Hepatocyte (in vitro differentiated cells): Measurements from ENCODE around the gene BTD. TPM values are rescaled to one million over a fixed set of nuclear protein-coding genes. Genes with fewer than 3 reads are reported as not detected.

Source experiments
- DNase-seq: peaks from one replicate; pipeline ENCODE4 v3.0.0-alpha.2; 2016; ENCODE audit warnings: low spot score
- H2AFZ ChIP-seq: fragments of 200-600 bp; sonication (generic); 2 replicates; pipeline ENCODE4 v1.6.0; 2016; ENCODE audit warnings: antibody characterized with exemption, mild to moderate bottlenecking
- H3K27ac ChIP-seq: fragments of 200-600 bp; sonication (generic); 2 replicates; pipeline ENCODE4 v1.5.1; 2016; ENCODE audit warnings: mild to moderate bottlenecking
- H3K27me3 ChIP-seq: fragments of 200-600 bp; sonication (generic); 2 replicates; pipeline ENCODE4 v1.6.1; 2016
- H3K36me3 ChIP-seq: fragments of 200-600 bp; sonication (generic); replicated peaks from 2 replicates; pipeline ENCODE4 v1.5.1; 2016; ENCODE audit warnings: low read depth; ENCODE audit not compliant: insufficient read depth
- H3K4me1 ChIP-seq: fragments of 200-600 bp; sonication (generic); 2 replicates; pipeline ENCODE4 v1.5.1; 2016; ENCODE audit warnings: mild to moderate bottlenecking, moderate library complexity; ENCODE audit not compliant: insufficient read depth
- H3K4me2 ChIP-seq: fragments of 200-600 bp; sonication (generic); 2 replicates; pipeline ENCODE4 v1.6.0; 2016
- H3K4me3 ChIP-seq: fragments of 200-600 bp; sonication (generic); 2 replicates; pipeline ENCODE4 v1.5.1; 2016; ENCODE audit warnings: mild to moderate bottlenecking
- H3K79me2 ChIP-seq: fragments of 200-600 bp; sonication (generic); 2 replicates; pipeline ENCODE4 v1.6.0; 2017; ENCODE audit warnings: mild to moderate bottlenecking
- H3K9me2 ChIP-seq: fragments of 200-600 bp; sonication (generic); replicated peaks from 2 replicates; pipeline ENCODE4 v1.6.0; 2017; ENCODE audit warnings: mild to moderate bottlenecking; ENCODE audit not compliant: insufficient read depth
- H3K9me3 ChIP-seq: fragments of 200-600 bp; sonication (generic); 2 replicates; pipeline ENCODE4 v1.5.1; 2016; ENCODE audit warnings: low read depth, mild to moderate bottlenecking
- H4K20me1 ChIP-seq: fragments of 200-600 bp; sonication (generic); 2 replicates; pipeline ENCODE4 v1.6.0; 2016; ENCODE audit warnings: mild to moderate bottlenecking; ENCODE audit not compliant: insufficient read depth, poor library complexity, severe bottlenecking
- EZH2 ChIP-seq: fragments of 200-600 bp; sonication (generic); IDR thresholded peaks from 2 replicates; pipeline ENCODE4 v1.6.1; 2016; ENCODE audit warnings: antibody characterized with exemption, mild to moderate bottlenecking, borderline replicate concordance
- EZH2phosphoT487 ChIP-seq: fragments of 200-600 bp; sonication (generic); IDR thresholded peaks from one replicate; pipeline ENCODE4 v1.6.1; 2018; ENCODE audit warnings: antibody characterized with exemption, mild to moderate bottlenecking, low read depth, moderate library complexity; ENCODE audit not compliant: unreplicated experiment, severe bottlenecking
- WGBS: methylation state at CpG from one replicate; pipeline ENCODE4 v1.1.6; 2016; ENCODE audit warnings: low lambda C conversion rate; ENCODE audit errors: missing lambda C conversion rate; 5-methylcytosine and 5-hydroxymethylcytosine counted together
- polyA plus RNA-seq: library from polyadenylated mRNA; unstranded; fragments of >200 nt; fragmentation: Nextera tagmentation; extraction: Ambion mirVana; gene quantifications from 2 replicates; pipeline ENCODE4 v1.2.1, GENCODE V29; 2016
- total RNA-seq: library from RNA; depleted of rRNA; stranded (reverse); fragments of >200 nt; gene quantifications from 2 replicates; pipeline ENCODE4 v1.2.3, GENCODE V29; 2014
- TF ChIP-seq, protein P1 (sequence below): fragments of 200-600 bp; sonication (generic); IDR thresholded peaks from 2 replicates; pipeline ENCODE4 v1.5.1; 2016; ENCODE audit warnings: antibody characterized with exemption, mild to moderate bottlenecking; ENCODE audit not compliant: poor library complexity

Gene BTD
- total and polyA plus RNA-seq, 2 experiments from 2014 or later = 28.4 to 37.9 TPM

DNA sequence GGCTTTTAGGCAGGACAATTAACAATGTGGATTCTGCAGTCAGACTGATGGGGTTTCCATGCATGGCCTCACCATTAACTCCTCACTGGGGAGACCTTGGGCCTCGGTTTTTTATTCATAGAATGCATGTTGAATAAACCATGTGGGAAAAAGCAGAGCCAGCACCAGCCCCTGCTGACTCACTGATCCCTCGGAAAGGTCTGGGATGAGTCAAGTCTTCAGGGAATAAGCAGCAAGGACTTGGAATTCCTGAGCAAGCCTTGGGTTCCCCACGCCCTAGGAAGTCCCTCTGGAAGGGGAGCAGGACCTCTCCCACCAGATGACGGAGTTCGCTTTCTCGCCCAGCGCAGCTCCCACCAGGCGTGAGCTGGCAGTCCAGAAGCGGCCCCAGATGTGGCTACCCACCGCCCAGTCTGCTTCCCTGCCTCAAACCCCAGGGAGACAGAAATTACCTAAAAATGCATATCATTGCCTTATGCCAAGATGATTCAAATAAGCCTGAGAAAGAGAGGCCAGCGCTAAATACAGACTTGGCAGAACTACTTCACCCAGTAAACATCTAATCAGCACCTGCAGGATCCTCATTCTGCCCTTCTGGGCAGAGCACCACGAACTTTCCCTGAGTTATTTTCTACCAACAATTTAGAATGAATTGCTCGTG is 45.4 kb downstream of the BTD start:
- TF ChIP-seq EZH2 (no peak), EZH2phosphoT487 (no peak)
- TF ChIP-seq, protein P1, sequence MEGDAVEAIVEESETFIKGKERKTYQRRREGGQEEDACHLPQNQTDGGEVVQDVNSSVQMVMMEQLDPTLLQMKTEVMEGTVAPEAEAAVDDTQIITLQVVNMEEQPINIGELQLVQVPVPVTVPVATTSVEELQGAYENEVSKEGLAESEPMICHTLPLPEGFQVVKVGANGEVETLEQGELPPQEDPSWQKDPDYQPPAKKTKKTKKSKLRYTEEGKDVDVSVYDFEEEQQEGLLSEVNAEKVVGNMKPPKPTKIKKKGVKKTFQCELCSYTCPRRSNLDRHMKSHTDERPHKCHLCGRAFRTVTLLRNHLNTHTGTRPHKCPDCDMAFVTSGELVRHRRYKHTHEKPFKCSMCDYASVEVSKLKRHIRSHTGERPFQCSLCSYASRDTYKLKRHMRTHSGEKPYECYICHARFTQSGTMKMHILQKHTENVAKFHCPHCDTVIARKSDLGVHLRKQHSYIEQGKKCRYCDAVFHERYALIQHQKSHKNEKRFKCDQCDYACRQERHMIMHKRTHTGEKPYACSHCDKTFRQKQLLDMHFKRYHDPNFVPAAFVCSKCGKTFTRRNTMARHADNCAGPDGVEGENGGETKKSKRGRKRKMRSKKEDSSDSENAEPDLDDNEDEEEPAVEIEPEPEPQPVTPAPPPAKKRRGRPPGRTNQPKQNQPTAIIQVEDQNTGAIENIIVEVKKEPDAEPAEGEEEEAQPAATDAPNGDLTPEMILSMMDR = no peak
- H3K27ac ChIP-seq = peak overlapping the region; percentile 86
- no peaks in the 10 kb centered on the region for H3K4me1 ChIP-seq
- H3K79me2 ChIP-seq = no peaks in the 10 kb centered on the region
- H3K4me3 ChIP-seq = no peak overlapping the region
- peak overlapping the region; percentile 18 for H3K4me2 ChIP-seq
- H3K9me2 ChIP-seq = no peaks in the 10 kb centered on the region
- H2AFZ ChIP-seq = no peak overlapping the region
- peak; percentile 68 for DNase-seq
- no peaks in the 10 kb centered on the region for H3K36me3 ChIP-seq
- WGBS = 69% methylated on average over 13 of the region's 13 CpGs
- H4K20me1 ChIP-seq = no peaks in the 10 kb centered on the region
- H3K27me3 ChIP-seq = no peaks in the 10 kb centered on the region
- H3K9me3 ChIP-seq = no peaks in the 10 kb centered on the region

GRCh38 chr3:15647611-15648167 is 46.1 kb downstream of the BTD start:
- WGBS = 84% methylated on average over 4 of the region's 4 CpGs
- no peak overlapping the region for H3K4me3 ChIP-seq
- H3K4me2 ChIP-seq = peak overlapping the region; percentile 18
- H3K27me3 ChIP-seq = no peaks in the 10 kb centered on the region
- H3K9me3 ChIP-seq = no peaks in the 10 kb centered on the region
- TF ChIP-seq EZH2 (no peak), EZH2phosphoT487 (no peak)
- TF ChIP-seq, protein P1 = no peak
- no peaks in the 10 kb centered on the region for H3K9me2 ChIP-seq
- H4K20me1 ChIP-seq = no peaks in the 10 kb centered on the region
- H2AFZ ChIP-seq = no peak overlapping the region
- H3K4me1 ChIP-seq = no peaks in the 10 kb centered on the region
- DNase-seq = no peak
- no peaks in the 10 kb centered on the region for H3K79me2 ChIP-seq
- peak overlapping the region; percentile 86 for H3K27ac ChIP-seq
- no peaks in the 10 kb centered on the region for H3K36me3 ChIP-seq

DNA sequence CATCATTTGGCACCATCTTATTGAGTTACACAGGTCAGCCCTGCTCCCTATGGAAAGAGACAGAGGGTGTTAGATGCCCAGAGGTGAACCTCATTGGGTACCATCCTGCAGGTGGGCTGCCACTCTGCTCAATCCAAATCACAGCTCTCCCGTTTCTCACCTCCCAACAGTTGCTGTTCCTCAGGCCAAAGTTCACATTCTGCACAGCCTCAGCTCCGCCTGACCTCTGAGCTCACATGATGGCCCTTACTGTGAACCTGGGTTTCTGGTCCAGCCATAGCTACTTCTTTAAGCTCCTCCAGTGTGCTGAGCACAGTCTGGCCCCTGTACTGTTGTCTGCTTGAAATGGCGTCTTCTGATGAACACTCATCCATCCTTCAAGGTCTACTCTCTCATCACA is 47.8 kb downstream of the BTD start:
- Histone ChIP-seq H3K79me2 (no peaks in the 10 kb centered on the region), H3K27ac (no peak overlapping the region), H4K20me1 (no peaks in the 10 kb centered on the region), H3K4me3 (no peak overlapping the region), H3K4me1 (no peaks in the 10 kb centered on the region), H2AFZ (no peak overlapping the region), H3K27me3 (no peaks in the 10 kb centered on the region), H3K9me2 (no peaks in the 10 kb centered on the region), H3K9me3 (no peaks in the 10 kb centered on the region), H3K36me3 (no peaks in the 10 kb centered on the region), H3K4me2 (no peak overlapping the region)
- no peak for TF ChIP-seq EZH2phosphoT487
- no peak for TF ChIP-seq EZH2
- TF ChIP-seq, protein P1 = no peak
- no peak for DNase-seq
- WGBS = 87% methylated on average over 3 of the region's 3 CpGs
